ENCODE data around the gene SLC2A9.

- TF ChIP-seq CTCF (IDR thresholded peaks at IDR 0.05) (no peak), POLR2A (IDR thresholded peaks at IDR 0.05) (no peak)
Observed at GRCh38 chr4:9899306-9900055, 121.8 kb downstream of the SLC2A9 start.
